ENCODE measurements around the gene CEACAM6. TPM values are rescaled to one million over a fixed set of nuclear protein-coding genes. Genes with fewer than 3 reads are reported as not detected.
A peak's percentile ranks its signal among the peaks of the same experiment; 100 is the strongest.
"Not testable (repeated sequence)": the region's sequence is repeated elsewhere in the genome, so short reads cannot be mapped to it uniquely, and the experiment has no call there.

Gene CEACAM6
- total RNA-seq, 1 donor from 2014 or later = 0.58 TPM

- peak; percentile 91 for ATAC-seq
Measured at GRCh38 chr19:41746593-41747227, 8.6 kb upstream of the CEACAM6 start.

GRCh38 chr19:41748012-41748411 is 7.3 kb upstream of the CEACAM6 start:
- DNase-seq (ENCODE audit: low spot score) = no peak
- no peak for ATAC-seq

More at GRCh38 chr19:41746593-41747227, 8.6 kb upstream of the CEACAM6 start:
- DNase-seq (ENCODE audit: low spot score) = no peak

GRCh38 chr19:41750248-41751134 is 4.8 kb upstream of the CEACAM6 start:
- not testable (repeated sequence) for ATAC-seq; DNase-seq (ENCODE audit: low spot score)

- DNase-seq (ENCODE audit: low spot score) = no peak
- peak; percentile 67 for ATAC-seq
Measured at GRCh38 chr19:41753159-41753558, 2.2 kb upstream of the CEACAM6 start.

GRCh38 chr19:41753936-41754529 is 1.3 kb upstream of the CEACAM6 start:
- peak; percentile 89 for ATAC-seq
- DNase-seq (ENCODE audit: low spot score) = no peak

DNA sequence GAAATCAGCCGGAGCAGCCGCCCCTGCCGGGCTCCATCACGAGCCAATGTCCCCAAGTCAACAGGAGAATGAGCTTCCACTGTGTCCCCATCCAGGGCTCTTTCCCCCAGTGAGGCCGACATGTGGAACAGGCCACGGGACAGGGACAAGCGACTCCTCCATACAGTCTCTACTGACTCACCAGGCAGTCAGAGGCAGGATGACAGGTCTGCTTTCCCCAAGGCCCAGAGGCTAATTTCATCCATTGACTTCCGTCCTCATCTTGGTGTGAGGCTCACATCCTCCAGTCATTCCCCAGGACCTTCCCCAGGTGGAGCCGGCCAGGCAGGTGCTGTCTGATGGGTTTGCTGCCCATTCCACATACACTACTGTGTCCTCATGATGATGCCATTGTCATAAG is 3.5 kb downstream of the CEACAM6 start:
- DNase-seq (ENCODE audit: low spot score) (no peak), ATAC-seq (no peak)

GRCh38 chr19:41767115-41767514 is 11.8 kb downstream of the CEACAM6 start:
- ATAC-seq (no peak), DNase-seq (ENCODE audit: low spot score) (no peak)

DNA sequence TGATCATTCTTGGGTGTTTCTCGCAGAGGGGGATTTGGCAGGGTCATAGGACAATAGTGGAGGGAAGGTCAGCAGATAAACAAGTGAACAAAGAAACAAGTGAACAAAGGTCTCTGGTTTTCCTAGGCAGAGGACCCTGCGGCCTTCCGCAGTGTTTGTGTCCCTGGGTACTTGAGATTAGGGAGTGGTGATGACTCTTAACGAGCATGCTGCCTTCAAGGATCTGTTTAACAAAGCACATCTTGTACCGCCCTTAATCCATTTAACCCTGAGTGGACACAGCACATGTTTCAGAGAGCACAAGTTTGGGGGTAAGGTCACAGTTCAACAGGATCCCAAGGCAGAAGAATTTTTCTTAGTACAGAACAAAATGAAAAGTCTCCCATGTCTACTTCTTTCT is 12.8 kb downstream of the CEACAM6 start:
- not testable (repeated sequence) for DNase-seq (ENCODE audit: low spot score); ATAC-seq

DNA sequence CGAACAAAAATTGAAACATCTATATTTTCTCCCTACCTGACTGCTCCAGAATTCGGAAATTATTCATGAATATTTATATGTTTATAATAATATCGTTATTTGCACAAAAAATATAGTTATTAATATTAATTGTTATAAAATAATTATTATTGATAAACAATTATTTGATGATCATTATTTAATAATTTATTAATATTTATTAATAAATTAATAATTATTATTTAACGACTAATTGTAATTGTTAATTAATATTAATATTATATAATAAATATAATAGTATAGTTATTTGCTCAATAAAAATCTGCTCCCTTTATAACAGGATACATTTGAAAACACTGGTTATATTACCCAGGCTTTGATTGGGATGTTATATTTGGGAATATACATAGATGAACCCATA is 14.3 kb downstream of the CEACAM6 start:
- no peak for DNase-seq (ENCODE audit: low spot score)
- no peak for ATAC-seq

DNA sequence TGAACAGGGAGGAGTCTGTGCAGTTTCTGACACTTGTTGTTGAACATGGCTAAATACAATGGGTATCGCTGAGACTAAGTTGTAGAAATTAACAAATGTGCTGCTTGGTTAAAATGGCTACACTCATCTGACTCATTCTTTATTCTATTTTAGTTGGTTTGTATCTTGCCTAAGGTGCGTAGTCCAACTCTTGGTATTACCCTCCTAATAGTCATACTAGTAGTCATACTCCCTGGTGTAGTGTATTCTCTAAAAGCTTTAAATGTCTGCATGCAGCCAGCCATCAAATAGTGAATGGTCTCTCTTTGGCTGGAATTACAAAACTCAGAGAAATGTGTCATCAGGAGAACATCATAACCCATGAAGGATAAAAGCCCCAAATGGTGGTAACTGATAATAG is 16.1 kb downstream of the CEACAM6 start:
- no peak for ATAC-seq
- no peak for DNase-seq (ENCODE audit: low spot score)

DNA sequence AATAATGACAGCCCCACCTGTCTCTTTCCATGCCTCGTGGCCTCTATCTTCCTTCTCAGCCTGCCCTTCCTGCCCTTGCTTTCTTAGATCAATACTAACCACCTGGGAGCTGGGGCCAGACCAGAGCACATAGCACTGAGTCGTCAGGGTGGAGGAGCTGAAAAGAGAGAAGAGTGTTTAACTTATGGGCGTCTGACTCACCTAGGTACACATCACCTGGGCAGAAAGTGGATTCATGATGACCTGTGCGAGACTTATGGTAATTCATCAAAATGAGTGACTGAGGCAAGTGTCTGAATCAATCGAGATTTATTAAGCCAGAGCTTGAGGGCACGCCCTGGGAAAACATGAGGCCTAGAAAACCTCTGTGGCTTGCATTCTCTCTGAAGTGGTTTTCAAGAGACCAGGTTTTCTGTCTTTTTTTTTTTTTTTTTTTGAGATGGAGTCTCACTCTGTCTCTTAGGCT is 19.2 kb downstream of the CEACAM6 start:
- DNase-seq (ENCODE audit: low spot score) (no peak), ATAC-seq (no peak)

DNA sequence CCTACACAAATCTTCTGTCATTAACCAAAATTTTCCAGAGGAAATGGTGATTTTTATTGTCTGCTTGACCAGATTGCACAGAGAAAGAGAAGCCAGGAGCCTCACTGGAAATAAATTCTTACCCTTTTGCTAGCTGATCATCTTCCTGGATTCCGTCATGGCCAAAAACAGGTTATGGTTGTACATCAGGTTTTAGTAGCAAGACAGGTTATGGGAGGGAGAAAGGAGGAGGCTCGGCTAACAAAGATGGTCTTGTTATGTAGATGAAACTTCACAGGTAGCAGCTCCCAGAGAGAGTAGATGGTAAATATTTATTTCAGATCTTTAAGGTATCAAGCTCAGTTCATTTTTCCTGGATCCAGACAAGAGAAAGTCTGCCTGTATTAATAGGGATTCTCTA is 21.4 kb downstream of the CEACAM6 start:
- no peak for DNase-seq (ENCODE audit: low spot score)
- ATAC-seq = no peak

- no peak for DNase-seq (ENCODE audit: low spot score)
- no peak for ATAC-seq
Measured at GRCh38 chr19:41783612-41784011, 28.3 kb downstream of the CEACAM6 start.

DNA sequence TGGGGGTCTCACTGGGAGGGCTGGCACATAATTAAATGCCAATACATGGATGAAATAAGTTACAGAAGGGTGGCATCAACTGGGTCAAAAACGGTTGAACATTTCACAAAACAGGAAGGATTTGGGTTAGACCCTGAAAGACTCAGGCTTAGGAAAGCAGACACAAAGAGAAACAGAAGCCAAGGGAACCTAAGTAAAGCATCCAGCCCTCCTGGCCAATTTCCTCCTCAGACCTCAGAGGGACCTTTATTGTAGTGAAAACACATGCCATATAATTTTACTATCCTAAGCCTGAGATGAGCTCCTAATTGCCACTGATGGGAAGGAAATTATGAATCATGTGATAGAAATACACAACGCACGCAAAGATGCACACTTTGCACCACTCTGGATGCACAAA is 29.0 kb downstream of the CEACAM6 start:
- ATAC-seq = no peak
- no peak for DNase-seq (ENCODE audit: low spot score)

DNA sequence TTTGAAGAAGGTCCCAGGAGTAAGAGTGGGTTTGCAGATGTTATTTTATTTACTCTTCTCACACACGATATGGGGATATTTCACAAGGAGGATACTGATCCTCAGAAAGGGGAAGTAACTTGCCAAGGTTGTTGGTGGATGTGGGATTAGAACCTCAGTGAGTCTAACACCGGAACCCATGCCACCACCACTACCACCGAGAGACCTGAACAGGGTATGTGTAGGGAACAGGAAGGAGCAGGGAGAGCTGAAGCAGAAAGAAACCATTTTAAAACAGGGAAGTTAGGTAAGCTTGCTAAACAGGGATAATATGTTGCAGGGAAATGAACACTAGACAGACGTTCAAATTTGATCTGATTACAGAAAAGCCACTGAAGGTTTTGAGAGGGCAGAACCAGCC is 29.4 kb downstream of the CEACAM6 start:
- ATAC-seq (no peak), DNase-seq (ENCODE audit: low spot score) (no peak)

GRCh38 chr19:41785653-41786052 is 30.3 kb downstream of the CEACAM6 start:
- DNase-seq (ENCODE audit: low spot score) (no peak), ATAC-seq (peak; percentile 93)

DNA sequence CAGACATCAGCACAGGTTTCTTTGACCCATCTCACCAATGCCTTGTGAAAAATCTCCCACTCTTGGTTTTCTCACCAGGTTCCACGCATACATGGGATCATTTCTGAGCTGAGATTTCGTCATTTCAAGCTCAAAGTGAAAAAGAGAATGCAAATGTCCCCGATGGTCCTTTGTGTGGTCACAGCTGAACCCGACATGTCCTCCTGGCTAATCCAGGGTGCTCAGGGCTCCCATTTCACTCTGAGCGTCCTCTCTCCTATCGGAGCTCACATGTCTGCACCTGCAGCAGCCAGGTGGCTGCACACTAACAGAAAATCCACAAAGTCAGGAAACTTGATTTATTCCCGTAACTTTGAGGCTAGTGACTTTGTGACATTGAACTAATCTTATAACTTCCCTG is 31.7 kb downstream of the CEACAM6 start:
- DNase-seq (ENCODE audit: low spot score) = no peak
- ATAC-seq = no peak

GRCh38 chr19:41788518-41788917 is 33.2 kb downstream of the CEACAM6 start:
- ATAC-seq; DNase-seq (ENCODE audit: low spot score): not testable (repeated sequence)

DNA sequence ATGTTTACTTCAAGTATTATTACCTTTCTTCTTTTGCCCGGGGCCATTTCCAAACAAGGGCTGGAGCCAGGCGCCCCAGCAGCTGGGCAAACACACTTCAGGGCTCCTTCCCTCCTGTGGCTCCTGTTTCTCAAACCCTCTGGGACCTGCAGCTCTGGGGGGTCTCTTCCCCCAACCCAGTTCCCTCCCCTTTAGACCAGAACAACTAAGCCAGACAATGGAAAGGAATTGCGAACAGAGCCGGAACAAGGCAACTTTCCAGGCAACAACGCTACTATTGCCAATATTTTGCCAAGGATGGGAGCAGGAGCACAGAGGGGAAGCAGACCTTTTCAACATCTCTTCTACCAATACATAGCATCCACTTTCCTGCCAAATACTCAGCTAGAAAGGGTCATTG is 33.7 kb downstream of the CEACAM6 start:
- ATAC-seq; DNase-seq (ENCODE audit: low spot score): not testable (repeated sequence)

DNA sequence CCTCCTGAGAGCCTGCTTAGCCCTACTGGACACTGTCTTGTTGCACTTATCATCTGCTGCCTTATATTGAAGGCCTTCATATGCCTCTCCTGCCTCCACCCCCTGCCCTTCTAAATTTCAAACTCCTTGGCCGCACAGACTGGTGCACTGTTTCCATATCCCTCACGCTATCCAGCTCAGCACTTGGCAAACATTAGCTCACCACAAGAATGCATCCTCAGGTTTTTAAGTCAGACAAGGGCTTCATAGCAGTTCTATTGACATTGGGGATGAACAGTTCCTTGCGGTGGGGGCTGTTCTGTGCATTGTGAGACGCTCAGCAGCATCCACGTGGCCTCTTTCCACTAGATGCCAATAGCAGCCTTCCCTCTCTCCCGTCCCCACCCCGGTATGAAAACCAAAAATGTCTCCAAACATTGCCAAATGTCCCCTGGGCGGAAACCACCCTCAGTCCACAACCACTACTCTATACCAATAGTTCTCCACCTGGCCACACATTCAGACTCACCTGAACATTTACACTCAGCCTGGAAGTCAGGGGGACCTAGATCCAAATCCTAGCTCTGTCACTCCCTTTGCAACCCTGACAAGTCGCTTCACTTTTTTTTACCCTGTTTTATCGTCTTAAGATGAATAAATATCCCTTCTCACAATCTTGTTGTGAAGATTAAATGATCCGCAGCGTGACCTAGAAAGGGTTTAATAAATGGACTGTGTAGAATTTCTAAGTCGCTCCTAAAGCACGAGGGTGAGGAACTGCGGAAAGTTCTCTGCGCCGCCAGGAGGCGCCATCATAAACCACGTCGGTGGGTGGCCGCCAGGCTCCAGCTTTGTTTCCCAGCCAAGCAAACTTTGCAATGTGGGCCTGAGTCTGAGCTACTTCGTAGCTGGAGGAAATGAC is 37.4 kb downstream of the CEACAM6 start:
- ATAC-seq (peak; percentile 72), DNase-seq (ENCODE audit: low spot score) (no peak)

DNA sequence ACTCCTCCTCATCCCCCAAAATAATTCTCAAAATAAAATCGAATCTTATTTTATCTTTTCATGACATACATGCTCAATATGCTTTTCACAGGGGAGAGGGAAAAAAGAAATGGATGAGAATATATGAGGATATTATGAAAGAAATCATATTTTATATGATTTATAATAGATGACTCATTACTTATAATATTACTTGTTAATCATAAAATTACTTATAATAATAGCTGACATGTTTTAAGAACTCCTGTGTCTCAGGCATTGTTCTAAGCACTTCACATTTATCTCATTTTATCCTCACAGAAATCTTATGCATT is 38.0 kb downstream of the CEACAM6 start:
- no peak for ATAC-seq
- no peak for DNase-seq (ENCODE audit: low spot score)
